MG63 (cell line): ENCODE results near the gene ARCN1. TPM values are rescaled to one million over a fixed set of nuclear protein-coding genes. Genes with fewer than 3 reads are reported as not detected.

Source experiments
- DNase-seq: peaks from one replicate; pipeline ENCODE4 v3.0.0-alpha.2; 2020
- H3K27me3 ChIP-seq: fragments of 250-450 bp; sonication (Bioruptor Pico); 2 replicates; pipeline ENCODE4 v1.5.1; 2020; ENCODE audit warnings: mild to moderate bottlenecking, moderate library complexity
- H3K36me3 ChIP-seq: fragments of 250-450 bp; sonication (Bioruptor Pico); 2 replicates; pipeline ENCODE4 v1.5.1; 2020; ENCODE audit warnings: mild to moderate bottlenecking, moderate library complexity
- H3K4me3 ChIP-seq: fragments of 250-450 bp; sonication (Bioruptor Pico); 2 replicates; pipeline ENCODE4 v1.5.1; 2020; ENCODE audit warnings: mild to moderate bottlenecking, moderate library complexity
- H3K9me3 ChIP-seq: fragments of 250-450 bp; sonication (Bioruptor Pico); 2 replicates; pipeline ENCODE4 v1.5.1; 2020; ENCODE audit warnings: mild to moderate bottlenecking, moderate library complexity
- total RNA-seq: library from RNA; depleted of rRNA; stranded (reverse); fragments of >200 nt; shearing (Covaris generic); gene quantifications from 2 replicates; pipeline ENCODE4 v1.2.3, GENCODE V29; 2014; ENCODE audit warnings: low replicate concordance; rRNA removed

The ARCN1 gene
- 92.2 and 122 TPM in 2 replicates for total RNA-seq

DNA sequence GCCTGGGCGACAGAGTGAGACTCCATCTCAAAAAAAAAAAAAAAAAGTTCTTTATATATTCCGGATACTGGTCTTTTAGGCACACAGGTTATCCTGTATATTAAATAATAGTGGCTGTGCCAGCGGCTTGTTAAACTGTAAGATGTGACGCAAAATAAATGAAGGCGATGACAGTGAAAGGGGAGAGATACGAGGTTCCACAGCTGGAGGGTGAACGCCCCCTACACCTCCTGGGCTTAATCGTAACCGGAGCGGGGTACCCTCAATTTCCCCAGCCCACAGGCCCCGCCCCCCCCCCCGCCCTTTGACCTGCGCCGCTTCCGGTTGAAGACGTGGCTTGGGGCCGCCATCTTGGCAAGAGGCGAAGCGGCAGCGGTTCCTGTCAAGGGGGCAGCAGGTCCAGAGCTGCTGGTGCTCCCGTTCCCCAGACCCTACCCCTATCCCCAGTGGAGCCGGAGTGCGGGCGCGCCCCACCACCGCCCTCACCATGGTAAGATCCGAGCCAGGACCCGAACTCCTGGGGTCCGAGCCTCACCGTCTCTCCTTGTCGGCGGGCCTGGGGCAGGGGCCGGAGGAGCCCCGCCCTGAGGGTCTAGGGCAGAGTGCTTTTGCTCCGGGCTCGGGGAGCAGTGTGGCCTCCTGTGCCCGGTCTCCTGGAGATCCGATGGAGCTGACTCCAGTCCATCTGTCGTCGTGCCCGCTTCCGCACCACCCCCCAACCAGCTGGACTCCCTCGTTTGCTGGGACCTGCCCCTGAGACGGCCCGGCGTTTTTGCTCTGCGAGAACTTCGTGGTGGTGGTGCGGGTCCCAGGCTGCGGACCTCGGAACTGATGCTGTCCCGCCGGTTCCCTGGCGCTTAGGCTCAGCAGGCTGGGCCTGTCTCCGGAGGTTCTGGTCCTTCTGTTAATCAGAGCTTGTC, at the start of gene ARCN1:
ARCN1 (plus strand) TSS at position 349 of the 920 bp plus-strand sequence; CDS start at position 488, 139 bp downstream.
- DNase-seq, result peak; percentile 77
- H3K27me3 ChIP-seq, result no peaks in the 10 kb centered on the region
- no peaks in the 10 kb centered on the region for H3K9me3 ChIP-seq
- H3K36me3 ChIP-seq, result peaks cover 24% of the 10 kb centered on the region
- peak within 1 kb of the TSS; percentile 99 for H3K4me3 ChIP-seq

DNA sequence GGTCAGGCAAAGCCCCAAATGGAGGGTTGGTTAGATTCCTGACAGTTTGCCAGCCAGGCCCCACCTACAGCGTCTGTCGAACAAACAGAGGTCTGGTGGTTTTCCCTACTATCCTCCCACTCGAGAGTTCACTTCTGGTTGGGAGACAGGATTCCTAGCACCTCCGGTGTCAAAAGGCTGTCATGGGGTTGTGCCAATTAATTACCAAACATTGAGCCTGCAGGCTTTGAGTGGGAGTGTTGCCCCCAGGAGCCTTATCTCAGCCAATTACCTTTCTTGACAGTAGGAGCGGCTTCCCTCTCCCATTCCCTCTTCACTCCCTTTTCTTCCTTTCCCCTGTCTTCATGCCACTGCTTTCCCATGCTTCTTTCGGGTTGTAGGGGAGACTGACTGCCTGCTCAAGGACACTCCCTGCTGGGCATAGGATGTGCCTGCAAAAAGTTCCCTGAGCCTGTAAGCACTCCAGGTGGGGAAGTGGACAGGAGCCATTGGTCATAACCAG, 49.6 kb upstream of the ARCN1 start:
- Histone ChIP-seq H3K27me3 (no peaks in the 10 kb centered on the region), H3K9me3 (no peaks in the 10 kb centered on the region), H3K4me3 (no peak overlapping the region), H3K36me3 (peaks cover 54% of the 10 kb centered on the region)
- DNase-seq, result no peak

DNA sequence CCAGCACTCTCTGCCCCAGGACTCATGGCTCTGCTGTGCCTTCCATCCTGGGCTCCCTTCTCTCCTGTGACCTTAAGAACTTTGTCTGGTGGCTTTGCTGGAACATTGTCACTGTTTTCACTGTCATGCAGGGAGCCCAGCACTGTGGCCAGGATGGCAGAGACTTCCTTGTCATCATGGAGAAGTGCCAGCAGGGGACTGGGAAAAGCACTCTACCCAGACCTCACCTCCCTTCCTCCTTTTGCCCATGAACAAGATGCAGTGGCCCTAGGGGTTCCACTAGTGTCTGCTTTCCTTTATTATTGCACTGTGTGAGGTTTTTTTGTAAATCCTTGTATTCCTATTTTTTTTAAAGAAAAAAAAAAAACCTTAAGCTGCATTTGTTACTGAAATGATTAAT, 47.9 kb upstream of the ARCN1 start:
- no peak for DNase-seq
- Histone ChIP-seq H3K27me3 (no peaks in the 10 kb centered on the region), H3K9me3 (no peaks in the 10 kb centered on the region), H3K4me3 (no peak overlapping the region), H3K36me3 (peaks cover 42% of the 10 kb centered on the region)

DNA sequence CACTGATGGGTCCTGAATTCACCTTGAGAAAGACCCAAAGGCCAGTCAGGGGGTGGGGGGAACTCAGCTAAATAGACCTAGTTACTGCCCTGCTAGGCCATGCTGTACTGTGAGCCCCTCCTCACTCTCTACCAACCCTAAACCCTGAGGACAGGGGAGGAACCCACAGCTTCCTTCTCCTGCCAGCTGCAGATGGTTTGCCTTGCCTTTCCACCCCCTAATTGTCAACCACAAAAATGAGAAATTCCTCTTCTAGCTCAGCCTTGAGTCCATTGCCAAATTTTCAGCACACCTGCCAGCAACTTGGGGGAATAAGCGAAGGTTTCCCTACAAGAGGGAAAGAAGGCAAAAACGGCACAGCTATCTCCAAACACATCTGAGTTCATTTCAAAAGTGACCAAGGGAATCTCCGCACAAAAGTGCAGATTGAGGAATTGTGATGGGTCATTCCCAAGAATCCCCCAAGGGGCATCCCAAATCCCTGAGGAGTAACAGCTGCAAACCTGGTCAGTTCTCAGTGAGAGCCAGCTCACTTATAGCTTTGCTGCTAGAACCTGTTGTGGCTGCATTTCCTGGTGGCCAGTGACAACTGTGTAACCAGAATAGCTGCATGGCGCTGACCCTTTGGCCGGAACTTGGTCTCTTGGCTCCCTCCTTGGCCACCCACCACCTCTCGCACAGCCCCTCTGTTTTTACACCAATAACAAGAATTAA, 47.3 kb upstream of the ARCN1 start:
- DNase-seq, result no peak
- Histone ChIP-seq H3K27me3 (no peaks in the 10 kb centered on the region), H3K36me3 (peaks cover 36% of the 10 kb centered on the region), H3K9me3 (no peaks in the 10 kb centered on the region), H3K4me3 (no peak overlapping the region)

DNA sequence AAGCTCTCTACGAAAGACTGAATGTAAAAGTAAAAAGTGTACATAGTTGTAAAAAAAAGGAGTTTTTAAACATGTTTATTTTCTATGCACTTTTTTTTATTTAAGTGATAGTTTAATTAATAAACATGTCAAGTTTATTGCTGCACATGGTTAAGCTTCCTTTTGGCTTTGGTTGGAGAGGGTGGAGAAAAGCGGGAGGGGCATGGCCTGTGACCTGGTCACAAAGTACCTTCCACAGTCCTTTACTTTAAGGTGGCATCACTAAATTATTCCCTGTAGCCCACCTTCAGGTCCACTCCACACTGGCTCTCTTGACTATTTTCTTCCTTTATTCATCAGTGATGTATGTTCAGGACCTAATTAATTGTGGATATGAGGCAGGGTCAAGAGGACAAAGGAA, 45.5 kb upstream of the ARCN1 start:
- no peak overlapping the region for H3K4me3 ChIP-seq
- H3K27me3 ChIP-seq, result no peaks in the 10 kb centered on the region
- no peak for DNase-seq
- H3K36me3 ChIP-seq, result peaks cover 22% of the 10 kb centered on the region
- no peaks in the 10 kb centered on the region for H3K9me3 ChIP-seq

DNA sequence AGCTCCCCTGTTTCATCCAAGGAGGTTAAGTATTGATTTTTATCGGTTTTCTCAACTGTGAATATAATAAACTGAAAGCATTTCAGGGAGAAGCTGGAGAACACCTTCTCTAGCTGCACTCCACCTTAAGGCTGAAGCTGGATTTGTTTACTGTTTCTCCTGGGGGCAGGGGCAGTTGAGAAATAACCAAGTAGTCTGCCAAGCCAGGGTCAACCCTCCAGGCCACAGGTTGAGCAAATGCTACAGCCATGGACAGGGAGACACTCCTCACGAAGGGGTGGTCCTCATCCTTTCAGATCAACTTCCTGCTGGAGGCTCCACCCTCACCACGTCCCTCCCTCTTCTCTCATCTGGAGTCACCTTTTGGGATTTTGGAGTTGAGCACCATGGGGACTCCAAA, 45.1 kb upstream of the ARCN1 start, which contains the start of gene TTC36:
TTC36 (plus strand) TSS at position 366 of the 400 bp plus-strand sequence; CDS start at position 387, 21 bp downstream.
- H3K27me3 ChIP-seq, result no peaks in the 10 kb centered on the region
- DNase-seq, result no peak
- H3K36me3 ChIP-seq, result peaks cover 17% of the 10 kb centered on the region
- no peak within 1 kb of the TSS for H3K4me3 ChIP-seq
- no peaks in the 10 kb centered on the region for H3K9me3 ChIP-seq

DNA sequence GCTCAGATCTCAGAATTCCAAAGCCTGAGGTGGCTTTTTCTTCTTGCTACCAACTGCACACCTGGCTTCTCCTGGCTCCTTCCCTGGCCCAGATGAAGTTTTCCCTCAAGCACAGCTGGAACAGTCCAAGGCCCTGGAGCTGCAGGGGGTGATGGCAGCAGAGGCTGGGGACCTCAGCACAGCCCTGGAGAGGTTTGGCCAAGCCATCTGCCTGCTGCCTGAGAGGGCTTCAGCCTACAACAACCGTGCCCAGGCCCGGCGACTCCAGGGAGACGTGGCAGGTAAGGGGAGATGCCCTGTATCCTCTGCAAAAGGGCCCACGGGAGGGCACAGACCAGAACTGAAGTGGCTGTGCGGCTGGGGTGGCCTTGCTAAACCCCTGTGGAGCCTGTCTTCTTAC, 43.7 kb upstream of the ARCN1 start:
- DNase-seq, result no peak
- H3K27me3 ChIP-seq, result no peaks in the 10 kb centered on the region
- H3K4me3 ChIP-seq, result no peak overlapping the region
- no peaks in the 10 kb centered on the region for H3K9me3 ChIP-seq
- H3K36me3 ChIP-seq, result peaks cover 8% of the 10 kb centered on the region; the same call in 1 of the 2 replicates

DNA sequence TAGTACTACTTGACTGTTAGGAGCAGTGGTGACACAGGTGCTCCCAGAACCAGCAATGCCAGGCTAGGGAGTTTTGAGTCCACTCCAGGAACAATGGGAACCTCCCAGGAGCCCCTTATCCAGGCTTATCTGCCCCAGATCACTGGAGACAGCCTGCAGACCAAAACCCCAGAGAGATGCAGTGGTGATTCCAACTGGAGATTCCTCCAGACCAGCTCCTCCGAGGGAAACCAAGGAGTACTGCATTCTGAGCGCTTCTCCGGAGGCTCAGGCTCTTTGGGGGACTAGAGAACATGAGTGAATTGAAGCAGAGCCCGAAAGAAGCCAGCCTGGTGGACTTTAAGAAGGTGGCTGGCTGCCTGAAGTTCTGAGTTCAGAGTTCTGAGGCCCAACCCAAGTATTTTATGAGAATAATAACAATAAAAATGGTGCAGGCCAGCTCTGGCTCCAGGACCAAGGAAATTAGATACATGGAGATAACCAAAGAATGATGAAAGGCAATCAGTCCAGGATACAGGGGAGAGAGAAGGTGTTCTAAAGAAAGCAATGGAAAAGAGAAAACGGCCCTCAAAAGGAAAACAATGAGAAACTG, 42.5 kb upstream of the ARCN1 start:
- H3K4me3 ChIP-seq, result no peak overlapping the region

DNA sequence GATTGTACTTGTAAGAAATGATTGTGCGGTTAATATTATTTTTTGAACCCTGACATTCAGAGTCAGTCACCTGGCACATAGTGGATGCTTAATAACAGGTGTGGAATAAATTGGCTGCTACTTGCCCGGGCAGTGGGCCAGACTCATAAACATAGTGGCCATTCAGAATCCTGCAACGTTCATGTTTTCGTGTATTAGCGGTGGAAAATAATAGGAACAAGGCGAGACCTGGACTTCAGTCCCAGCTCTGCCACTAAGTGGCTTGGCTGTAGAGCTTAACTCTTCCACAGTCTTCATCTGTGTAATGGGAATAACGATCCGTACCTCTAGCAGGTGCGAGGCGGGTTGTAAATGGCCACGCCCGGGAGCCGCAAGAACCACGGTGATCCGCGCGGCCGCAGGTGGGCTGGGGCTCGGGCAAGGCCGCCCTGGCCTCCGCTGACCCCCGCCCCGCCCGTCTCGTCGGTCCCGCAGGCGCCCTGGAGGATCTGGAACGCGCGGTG, 42.0 kb upstream of the ARCN1 start:
- no peaks in the 10 kb centered on the region for H3K9me3 ChIP-seq
- H3K4me3 ChIP-seq, result peak overlapping the region; percentile 33; the same call in 1 of the 2 replicates
- H3K27me3 ChIP-seq, result no peaks in the 10 kb centered on the region
- H3K36me3 ChIP-seq, result peaks cover 5% of the 10 kb centered on the region; the same call in 1 of the 2 replicates
- DNase-seq, result no peak

More for the DNA sequence above, 42.5 kb upstream of the ARCN1 start:
- Histone ChIP-seq H3K36me3 (peaks cover 5% of the 10 kb centered on the region; the same call in 1 of the 2 replicates), H3K27me3 (no peaks in the 10 kb centered on the region), H3K9me3 (no peaks in the 10 kb centered on the region)
- DNase-seq, result no peak

DNA sequence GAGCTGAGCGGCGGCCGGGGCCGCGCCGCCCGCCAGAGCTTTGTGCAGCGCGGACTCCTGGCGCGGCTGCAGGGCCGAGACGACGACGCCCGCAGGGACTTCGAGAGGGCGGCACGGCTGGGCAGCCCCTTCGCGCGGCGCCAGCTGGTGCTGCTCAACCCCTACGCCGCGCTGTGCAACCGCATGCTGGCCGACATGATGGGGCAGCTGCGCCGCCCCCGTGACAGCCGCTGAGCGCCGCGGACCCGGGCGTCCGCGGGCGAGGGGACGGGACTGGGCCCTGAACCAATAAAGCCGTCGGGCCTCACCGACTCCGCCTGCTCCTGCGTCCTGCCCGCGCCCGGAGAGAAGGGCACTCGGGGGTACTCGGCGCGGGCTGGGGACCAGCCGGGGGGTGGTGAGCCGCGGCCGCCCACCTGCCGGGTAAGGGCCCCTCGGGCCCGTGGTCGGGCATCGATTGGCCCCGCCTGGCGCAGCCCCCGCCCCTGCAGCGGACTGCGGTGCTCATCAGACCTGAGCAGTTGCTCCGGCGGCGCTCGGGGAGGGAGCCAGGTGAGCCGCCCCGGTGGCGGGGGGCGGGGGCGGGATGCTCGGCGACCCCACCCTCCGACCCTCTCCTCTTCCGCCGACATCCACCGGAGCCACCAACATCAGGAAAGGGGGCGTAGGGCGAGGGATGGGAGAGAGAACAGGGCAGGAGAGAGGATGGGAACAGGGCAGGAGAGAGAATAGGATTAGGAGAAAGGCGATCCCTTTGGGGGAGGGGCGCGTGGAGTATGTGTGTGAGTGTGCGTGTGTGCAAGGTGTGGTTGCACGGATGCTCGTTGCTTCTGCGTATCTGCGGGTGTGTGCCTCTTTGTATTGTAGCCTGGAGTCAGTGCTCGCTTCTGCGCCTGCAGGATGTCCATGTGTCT, 41.3 kb upstream of the ARCN1 start, which contains the start of gene TMEM25:
TMEM25 (plus strand) TSS at position 510 of the 914 bp plus-strand sequence. CDS start 610 bp downstream, outside the sequence.
- Histone ChIP-seq H3K9me3 (no peaks in the 10 kb centered on the region), H3K27me3 (no peaks in the 10 kb centered on the region), H3K4me3 (peak within 1 kb of the TSS; percentile 33), H3K36me3 (peaks cover 5% of the 10 kb centered on the region; the same call in 1 of the 2 replicates)
- peak; percentile 30 for DNase-seq

DNA sequence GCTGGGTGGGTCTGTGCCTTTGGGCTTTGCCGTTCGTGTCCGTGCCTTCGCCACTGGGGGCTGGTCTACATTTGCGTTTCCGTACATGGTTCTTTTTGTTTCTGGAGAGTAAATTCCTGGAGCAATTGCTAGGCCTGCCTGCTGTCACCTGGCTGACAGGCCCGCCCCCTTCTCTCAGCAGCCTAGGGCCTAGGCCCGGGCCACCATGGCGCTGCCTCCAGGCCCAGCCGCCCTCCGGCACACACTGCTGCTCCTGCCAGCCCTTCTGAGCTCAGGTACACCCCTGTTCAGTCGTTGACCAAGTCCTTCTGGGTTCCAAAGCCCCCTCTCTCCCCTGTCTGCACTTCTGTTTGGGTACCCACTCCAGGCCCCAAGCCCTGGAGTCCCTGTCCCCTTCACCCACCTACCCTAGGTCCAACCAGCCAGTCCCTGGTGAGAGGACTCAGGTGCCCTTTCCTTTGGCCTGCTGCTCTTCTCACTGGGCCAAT, 40.6 kb upstream of the ARCN1 start:
- Histone ChIP-seq H3K27me3 (no peaks in the 10 kb centered on the region), H3K9me3 (no peaks in the 10 kb centered on the region), H3K4me3 (no peak overlapping the region), H3K36me3 (peaks cover 3% of the 10 kb centered on the region; the same call in 1 of the 2 replicates)
- no peak for DNase-seq

DNA sequence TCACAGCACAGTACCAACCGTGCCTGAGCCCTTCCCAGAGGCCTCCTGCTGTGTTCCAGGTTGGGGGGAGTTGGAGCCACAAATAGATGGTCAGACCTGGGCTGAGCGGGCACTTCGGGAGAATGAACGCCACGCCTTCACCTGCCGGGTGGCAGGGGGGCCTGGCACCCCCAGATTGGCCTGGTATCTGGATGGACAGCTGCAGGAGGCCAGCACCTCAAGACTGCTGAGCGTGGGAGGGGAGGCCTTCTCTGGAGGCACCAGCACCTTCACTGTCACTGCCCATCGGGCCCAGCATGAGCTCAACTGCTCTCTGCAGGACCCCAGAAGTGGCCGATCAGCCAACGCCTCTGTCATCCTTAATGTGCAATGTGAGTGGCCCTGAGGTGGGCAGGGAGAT, 40.1 kb upstream of the ARCN1 start:
- H3K4me3 ChIP-seq, result no peak overlapping the region
- no peaks in the 10 kb centered on the region for H3K9me3 ChIP-seq
- H3K36me3 ChIP-seq, result no peaks in the 10 kb centered on the region; the same call in 1 of the 2 replicates
- DNase-seq, result no peak
- no peaks in the 10 kb centered on the region for H3K27me3 ChIP-seq

DNA sequence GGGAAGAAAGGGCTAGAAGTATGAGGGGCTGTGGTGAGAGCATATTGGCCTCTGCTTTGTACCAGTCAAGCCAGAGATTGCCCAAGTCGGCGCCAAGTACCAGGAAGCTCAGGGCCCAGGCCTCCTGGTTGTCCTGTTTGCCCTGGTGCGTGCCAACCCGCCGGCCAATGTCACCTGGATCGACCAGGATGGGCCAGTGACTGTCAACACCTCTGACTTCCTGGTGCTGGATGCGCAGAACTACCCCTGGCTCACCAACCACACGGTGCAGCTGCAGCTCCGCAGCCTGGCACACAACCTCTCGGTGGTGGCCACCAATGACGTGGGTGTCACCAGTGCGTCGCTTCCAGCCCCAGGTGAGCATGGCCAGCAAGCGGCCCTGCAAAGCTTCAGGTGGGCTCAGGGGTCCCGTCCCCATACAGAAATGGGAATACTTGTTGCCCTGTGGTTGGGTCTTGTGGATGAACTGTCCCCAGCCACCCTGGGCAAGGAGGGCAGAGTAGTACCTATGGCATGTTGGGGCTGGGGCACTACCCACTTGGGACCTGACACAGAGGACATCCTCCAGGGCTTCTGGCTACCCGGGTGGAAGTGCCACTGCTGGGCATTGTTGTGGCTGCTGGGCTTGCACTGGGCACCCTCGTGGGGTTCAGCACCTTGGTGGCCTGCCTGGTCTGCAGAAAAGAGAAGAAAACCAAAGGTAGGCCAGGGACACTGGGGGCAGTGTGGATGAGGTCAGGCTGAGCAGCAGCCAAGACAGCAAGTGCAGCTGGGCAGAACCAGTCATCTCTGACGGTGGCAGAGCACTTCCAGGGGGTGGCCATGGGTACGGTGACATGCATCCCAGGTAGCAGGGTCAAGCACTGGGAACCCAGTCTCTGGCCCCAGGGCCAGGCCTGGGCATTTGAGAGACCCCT, 39.1 kb upstream of the ARCN1 start:
- DNase-seq, result no peak

More for the DNA sequence above, 39.1 kb upstream of the ARCN1 start:
- Histone ChIP-seq H3K27me3 (no peaks in the 10 kb centered on the region), H3K36me3 (no peaks in the 10 kb centered on the region), H3K9me3 (no peaks in the 10 kb centered on the region), H3K4me3 (no peak overlapping the region)
